Activated T-helper 17 cell treated with anti-CD3 and anti-CD28 coated beads, Interleukin-2, amount 50 U/mL, for 72 hours (primary cell): ENCODE measurements around the gene AKT2. TPM values are rescaled to one million over a fixed set of nuclear protein-coding genes. Genes with fewer than 3 reads are reported as not detected.
A peak's percentile ranks its signal among the peaks of the same experiment; 100 is the strongest.

Experiments
- ATAC-seq: fragments of 150-1000 bp; cut with Tn5 transposase; replicated peaks from 2 replicates; pipeline ENCODE4 v1.10.0; 2021; ENCODE audit warnings: mild to moderate bottlenecking, moderate library complexity
- H3K27ac Mint-ChIP-seq: one replicate; pipeline ENCODE4 v1.8.0; 2022; ENCODE audit warnings: mixed read lengths
- H3K27me3 Mint-ChIP-seq: one replicate; pipeline ENCODE4 v1.8.0; 2022; ENCODE audit warnings: mixed read lengths
- H3K36me3 Mint-ChIP-seq: one replicate; pipeline ENCODE4 v1.8.0; 2022; ENCODE audit warnings: low read depth, mild to moderate bottlenecking, mixed read lengths
- H3K4me1 Mint-ChIP-seq: one replicate; pipeline ENCODE4 v1.8.0; 2022; ENCODE audit warnings: mixed read lengths
- H3K4me3 Mint-ChIP-seq: one replicate; pipeline ENCODE4 v1.8.0; 2022; ENCODE audit warnings: mild to moderate bottlenecking, mixed read lengths
- H3K9me3 Mint-ChIP-seq: one replicate; pipeline ENCODE4 v1.8.0; 2022; ENCODE audit warnings: mixed read lengths
- total RNA-seq, 2 donors: library from RNA; stranded (reverse); gene quantifications; one replicate each; pipeline ENCODE4 v1.2.3, GENCODE V29; 2022

Gene AKT2
- total RNA-seq, 2 donors from 2014 or later = 123 to 163 TPM

DNA sequence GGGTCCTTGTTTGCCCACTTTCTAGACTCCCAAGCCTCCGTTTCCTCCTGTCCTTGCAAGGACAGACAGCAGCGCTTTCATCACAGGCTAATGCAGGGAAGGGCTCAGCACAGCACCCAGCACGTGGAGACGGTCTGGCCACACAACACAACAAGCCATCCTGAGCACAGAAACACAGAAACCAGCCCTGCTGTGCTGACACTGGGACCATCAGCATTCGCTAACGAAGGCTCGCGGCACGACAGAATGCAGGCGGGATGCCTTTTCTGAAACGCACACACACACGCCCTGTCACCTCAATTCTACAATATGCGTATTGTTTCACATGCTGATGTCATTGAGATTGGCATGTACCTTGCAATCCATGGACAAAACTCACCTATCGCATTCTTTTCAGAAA, 12.9 kb downstream of the AKT2 start:
- no peak overlapping the region for H3K27ac Mint-ChIP-seq
- no peak for ATAC-seq
- no peak overlapping the region for H3K4me3 Mint-ChIP-seq
- H3K4me1 Mint-ChIP-seq = peaks cover 43% of the 10 kb centered on the region
- H3K27me3 Mint-ChIP-seq = no peaks in the 10 kb centered on the region
- H3K36me3 Mint-ChIP-seq = peaks cover 39% of the 10 kb centered on the region
- H3K9me3 Mint-ChIP-seq = no peaks in the 10 kb centered on the region

DNA sequence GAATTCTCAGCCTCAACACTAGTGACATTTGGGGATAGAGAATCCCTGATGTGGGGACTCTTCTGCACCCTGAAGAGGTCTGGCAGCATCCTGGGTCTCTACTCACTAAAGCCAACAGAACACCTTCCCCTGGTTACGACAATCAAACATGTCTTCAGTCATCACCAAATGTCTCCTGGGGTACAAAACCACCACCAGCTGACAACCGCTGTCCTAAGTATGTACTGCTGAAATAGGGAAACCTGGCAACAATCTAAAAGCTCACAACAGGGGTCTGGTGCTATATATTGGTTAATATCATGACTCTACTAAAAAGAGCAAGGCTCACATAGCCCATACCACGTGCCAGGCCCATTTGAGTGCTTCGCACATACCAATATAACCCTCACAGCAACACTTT, 13.4 kb downstream of the AKT2 start:
- no peak for ATAC-seq
- Mint-ChIP-seq H3K4me1 (peaks cover 45% of the 10 kb centered on the region), H3K9me3 (no peaks in the 10 kb centered on the region), H3K27me3 (no peaks in the 10 kb centered on the region), H3K4me3 (no peak overlapping the region), H3K36me3 (peaks cover 41% of the 10 kb centered on the region), H3K27ac (no peak overlapping the region)

DNA sequence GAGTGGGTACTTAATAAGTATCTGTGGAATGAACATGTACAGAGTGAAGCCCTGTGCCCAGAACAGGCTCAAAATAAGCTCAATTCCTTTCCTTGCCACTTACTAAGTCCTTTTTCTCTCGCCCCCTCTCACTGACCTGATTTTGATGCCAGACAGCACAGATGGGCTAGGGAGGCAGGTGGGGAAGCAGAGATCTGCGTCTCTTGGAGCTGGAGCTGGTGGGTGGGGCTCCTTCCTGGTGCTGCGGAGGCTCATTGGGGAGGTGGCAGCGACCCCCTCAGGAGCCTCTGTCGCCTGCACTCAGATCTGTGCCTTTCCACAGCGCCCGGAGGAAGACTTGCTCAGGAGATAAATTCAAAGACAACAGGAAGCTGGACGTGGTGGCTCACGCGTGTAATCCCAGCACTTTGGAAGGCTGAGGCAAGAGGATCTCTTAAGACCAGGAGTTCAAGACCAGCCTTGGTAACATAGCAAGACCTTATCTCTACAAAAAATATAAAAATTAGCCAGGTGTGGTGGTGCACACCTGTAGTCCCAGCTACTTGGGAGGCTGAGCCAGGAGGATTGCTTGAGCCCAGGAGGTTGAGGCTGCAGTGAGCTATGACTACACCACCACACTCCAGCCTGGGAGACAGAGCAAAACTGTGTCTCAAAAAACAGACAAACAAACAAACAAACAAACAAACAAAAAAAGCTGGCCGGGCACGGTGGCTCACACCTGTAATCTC, 14.6 kb downstream of the AKT2 start:
- no peaks in the 10 kb centered on the region for H3K9me3 Mint-ChIP-seq
- H3K27ac Mint-ChIP-seq = no peak overlapping the region
- peaks cover 46% of the 10 kb centered on the region for H3K36me3 Mint-ChIP-seq

DNA sequence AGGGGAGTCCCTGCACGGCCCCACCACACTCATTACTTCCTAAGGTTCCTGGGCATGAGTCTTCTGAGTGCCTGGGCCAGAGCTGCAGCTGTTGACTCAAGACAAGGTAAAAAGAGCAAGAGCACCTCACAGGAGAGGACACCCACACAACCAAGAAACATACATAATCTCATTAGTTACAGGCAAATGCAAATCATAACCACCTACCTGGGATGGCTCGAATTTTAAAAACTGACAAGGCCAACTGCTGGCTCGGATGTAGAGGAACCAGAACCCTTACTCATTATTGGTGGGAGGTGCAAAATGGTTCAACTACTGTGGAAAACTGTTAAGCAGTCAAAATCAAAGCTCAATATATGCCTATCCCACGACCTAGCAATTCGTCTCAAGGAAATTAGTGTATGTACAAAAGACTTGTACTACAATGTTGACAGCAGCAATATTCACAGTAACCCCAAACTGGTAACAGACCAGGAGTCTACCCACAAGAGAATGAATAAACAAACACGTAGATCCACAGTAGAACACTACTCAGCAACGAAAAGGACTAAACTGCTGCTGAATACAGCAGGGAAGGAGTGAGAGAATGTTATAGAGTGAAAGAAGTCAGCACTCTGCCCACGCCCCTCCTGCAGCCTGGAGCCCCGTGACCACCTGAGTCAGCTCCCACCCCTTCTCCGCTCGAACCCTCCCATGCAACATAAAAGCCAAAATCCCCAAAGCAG, 15.8 kb downstream of the AKT2 start:
- ATAC-seq = no peak
- Mint-ChIP-seq H3K36me3 (peaks cover 55% of the 10 kb centered on the region), H3K4me3 (no peak overlapping the region), H3K27ac (peak overlapping the region; percentile 32), H3K9me3 (no peaks in the 10 kb centered on the region), H3K4me1 (peaks cover 41% of the 10 kb centered on the region), H3K27me3 (no peaks in the 10 kb centered on the region)

More for the DNA sequence above, 14.6 kb downstream of the AKT2 start:
- ATAC-seq = no peak
- Mint-ChIP-seq H3K27me3 (no peaks in the 10 kb centered on the region), H3K4me3 (no peak overlapping the region), H3K4me1 (peaks cover 45% of the 10 kb centered on the region)

DNA sequence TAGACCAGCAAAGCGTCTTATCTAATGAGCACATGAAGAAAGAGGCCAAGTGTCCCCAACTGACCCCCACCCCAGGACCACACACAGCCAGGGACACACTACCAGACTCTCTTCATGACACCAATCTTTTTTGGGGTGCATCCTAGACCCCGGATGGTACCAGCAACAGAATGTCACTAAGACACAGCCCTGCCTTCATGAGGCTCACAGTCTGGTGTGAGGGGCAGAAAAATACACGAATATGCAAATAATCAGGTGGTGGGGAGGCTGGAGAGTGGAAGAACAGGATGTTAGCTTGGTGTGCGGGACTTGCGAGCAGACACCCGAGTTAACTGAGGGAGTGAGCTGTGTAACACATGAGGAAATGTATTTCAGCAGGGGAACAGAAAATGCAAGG, 17.5 kb downstream of the AKT2 start:
- Mint-ChIP-seq H3K9me3 (no peaks in the 10 kb centered on the region), H3K27ac (peak overlapping the region; percentile 18), H3K27me3 (no peaks in the 10 kb centered on the region), H3K4me1 (peaks cover 32% of the 10 kb centered on the region), H3K36me3 (peaks cover 61% of the 10 kb centered on the region), H3K4me3 (no peak overlapping the region)
- no peak for ATAC-seq

DNA sequence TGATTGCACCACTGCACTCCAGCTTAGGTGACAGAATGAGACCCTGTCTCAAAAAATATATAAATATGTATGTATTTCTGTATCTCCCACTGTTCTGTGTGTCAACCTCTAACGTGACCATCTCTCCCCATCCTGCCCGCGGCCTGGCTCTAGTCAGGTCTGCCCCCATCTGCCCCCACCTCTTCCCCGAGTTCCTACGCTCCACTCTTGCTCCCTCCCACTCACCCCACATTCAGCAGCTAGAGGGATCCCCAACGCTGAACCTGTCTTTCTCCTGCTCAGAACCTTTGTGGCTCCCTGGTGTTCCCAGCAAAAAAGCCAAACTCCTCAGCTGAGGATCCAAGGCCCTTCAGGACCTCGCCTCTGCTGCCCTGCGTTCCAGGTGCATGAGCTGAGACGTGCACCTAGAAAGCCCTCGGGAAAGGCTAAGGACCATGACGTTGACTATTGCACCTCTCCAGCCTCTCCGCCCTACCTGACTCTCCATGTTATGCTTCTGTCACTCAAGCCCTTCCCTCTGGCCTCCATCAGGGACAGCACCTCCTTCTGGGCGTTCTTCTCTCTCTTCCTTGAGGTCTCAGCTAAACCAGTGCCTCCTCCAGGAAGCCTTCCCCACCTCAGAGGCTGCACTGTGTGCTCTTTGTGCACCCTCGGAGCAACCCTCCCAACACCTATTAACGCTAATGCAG, 18.1 kb downstream of the AKT2 start:
- H3K4me1 Mint-ChIP-seq = peaks cover 26% of the 10 kb centered on the region

DNA sequence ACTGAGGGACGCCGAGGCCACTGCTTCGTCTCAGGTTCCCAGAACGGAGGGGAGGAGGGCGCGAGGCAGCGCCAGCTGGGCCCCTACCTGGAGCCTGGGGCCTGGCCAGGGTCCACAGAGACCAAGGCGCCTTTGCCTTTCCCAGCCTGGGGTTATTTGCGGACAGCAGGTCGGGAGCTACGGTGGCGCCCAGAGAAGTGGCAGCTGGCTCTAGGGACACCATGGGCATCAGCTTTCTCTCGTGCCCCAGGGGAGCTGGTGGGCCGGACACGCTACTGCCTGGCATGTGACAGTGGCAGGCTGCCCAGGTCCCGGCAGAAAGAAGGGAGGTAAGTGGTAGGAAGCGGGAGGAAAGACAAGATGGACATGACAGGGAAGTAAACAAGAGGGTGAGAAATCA, 19.0 kb downstream of the AKT2 start:
- Mint-ChIP-seq H3K36me3 (peaks cover 69% of the 10 kb centered on the region), H3K4me1 (peaks cover 29% of the 10 kb centered on the region), H3K4me3 (no peak overlapping the region), H3K27me3 (no peaks in the 10 kb centered on the region), H3K27ac (no peak overlapping the region), H3K9me3 (no peaks in the 10 kb centered on the region)
- no peak for ATAC-seq

More for the DNA sequence above, 18.1 kb downstream of the AKT2 start:
- peak overlapping the region; percentile 18 for H3K27ac Mint-ChIP-seq
- no peak for ATAC-seq
- H3K4me3 Mint-ChIP-seq = no peak overlapping the region
- no peaks in the 10 kb centered on the region for H3K27me3 Mint-ChIP-seq
- H3K36me3 Mint-ChIP-seq = peaks cover 61% of the 10 kb centered on the region
- no peaks in the 10 kb centered on the region for H3K9me3 Mint-ChIP-seq

DNA sequence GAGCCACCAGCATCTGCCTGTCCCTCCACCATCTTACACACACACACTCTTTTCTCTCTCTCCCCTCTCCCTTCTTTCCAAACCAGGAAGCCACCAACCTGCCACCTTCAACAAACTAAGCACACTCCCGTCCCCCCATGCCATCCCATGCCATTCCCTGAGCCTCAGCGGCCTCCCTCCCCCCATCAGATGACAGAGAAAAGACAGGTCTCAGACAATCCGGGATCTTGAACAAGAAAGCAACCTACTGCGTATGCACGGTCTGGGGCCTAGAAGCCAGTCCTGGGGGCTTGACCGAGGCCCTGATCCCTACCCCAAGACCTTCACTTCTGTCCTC, 19.4 kb downstream of the AKT2 start:
- no peak overlapping the region for H3K4me3 Mint-ChIP-seq
- no peak for ATAC-seq

DNA sequence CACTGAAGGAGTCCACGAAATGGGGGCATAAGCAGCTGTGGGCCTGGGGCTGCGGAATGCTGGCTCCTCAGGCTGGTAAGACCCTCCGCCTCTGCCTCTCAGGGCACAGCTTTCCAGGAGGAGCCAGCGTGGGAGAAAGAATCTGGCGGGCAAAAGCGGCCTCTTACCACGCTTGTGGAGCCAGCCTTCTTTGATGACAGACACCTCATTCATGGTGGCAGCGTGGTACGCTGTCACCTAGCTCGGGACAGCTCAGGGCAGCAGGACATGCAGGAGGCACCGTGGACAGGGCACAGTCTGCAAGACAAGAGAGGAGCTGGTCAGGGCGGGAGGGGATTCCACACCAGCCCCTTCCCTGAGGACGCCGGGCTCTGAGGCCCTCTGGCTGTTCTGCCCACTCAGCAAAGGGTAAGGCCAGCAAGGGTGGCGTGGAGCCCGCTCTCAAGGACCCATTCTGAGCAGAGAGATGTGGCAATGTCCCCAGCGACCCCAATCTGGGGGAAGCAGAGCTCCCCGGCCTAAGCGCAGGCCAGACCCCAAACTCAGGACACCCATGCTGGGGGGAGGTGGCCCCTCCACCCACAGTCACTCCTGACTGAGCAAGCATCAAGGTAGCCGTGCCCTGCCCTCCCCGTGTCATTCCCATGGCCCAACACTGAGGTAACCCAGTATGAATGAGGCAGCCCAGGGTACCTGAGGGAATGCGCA, 19.9 kb downstream of the AKT2 start:
- Mint-ChIP-seq H3K36me3 (peaks cover 69% of the 10 kb centered on the region), H3K4me1 (peaks cover 28% of the 10 kb centered on the region), H3K27ac (no peak overlapping the region), H3K27me3 (no peaks in the 10 kb centered on the region), H3K9me3 (no peaks in the 10 kb centered on the region), H3K4me3 (no peak overlapping the region)
- no peak for ATAC-seq

More for the DNA sequence above, 19.4 kb downstream of the AKT2 start:
- Mint-ChIP-seq H3K9me3 (no peaks in the 10 kb centered on the region), H3K36me3 (peaks cover 69% of the 10 kb centered on the region), H3K27me3 (no peaks in the 10 kb centered on the region), H3K4me1 (peaks cover 29% of the 10 kb centered on the region), H3K27ac (no peak overlapping the region)

DNA sequence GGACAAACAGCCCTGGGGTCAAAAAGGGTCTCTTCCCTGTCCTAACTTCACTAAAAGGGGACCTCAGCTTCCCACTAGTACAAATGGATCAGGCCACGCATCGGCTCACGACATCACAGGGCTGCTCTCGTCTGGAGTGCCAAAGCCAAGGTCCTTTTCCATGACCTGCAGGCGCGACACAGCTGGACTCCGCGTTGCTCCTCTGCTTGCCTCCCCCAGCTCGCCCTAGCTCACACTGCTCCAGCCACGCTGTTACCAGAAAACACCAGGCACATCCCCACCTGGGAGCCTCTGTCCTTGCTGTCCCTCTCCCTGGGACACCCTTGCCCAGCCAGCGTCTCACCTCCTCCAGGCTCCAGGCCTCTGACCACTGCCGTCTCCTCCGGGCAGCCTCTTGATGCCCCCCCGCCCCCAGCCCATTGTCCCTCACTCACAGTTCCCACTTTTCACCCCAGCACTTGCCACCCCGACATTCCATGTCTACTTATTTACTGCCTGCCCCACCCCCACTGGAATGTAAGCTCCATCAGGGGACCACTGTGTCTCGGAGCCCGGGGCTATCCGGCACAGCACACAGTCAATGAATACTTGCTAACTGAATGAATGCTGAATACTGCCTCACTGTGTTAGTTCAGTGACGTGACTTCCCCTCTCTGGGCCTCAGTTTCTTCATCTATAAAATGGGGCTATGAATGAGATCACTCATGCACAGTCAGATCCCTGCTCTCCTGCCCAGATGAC, 20.7 kb downstream of the AKT2 start:
- Mint-ChIP-seq H3K27ac (no peak overlapping the region), H3K27me3 (no peaks in the 10 kb centered on the region), H3K9me3 (no peaks in the 10 kb centered on the region), H3K36me3 (peaks cover 63% of the 10 kb centered on the region), H3K4me1 (peaks cover 21% of the 10 kb centered on the region), H3K4me3 (no peak overlapping the region)
- no peak for ATAC-seq

DNA sequence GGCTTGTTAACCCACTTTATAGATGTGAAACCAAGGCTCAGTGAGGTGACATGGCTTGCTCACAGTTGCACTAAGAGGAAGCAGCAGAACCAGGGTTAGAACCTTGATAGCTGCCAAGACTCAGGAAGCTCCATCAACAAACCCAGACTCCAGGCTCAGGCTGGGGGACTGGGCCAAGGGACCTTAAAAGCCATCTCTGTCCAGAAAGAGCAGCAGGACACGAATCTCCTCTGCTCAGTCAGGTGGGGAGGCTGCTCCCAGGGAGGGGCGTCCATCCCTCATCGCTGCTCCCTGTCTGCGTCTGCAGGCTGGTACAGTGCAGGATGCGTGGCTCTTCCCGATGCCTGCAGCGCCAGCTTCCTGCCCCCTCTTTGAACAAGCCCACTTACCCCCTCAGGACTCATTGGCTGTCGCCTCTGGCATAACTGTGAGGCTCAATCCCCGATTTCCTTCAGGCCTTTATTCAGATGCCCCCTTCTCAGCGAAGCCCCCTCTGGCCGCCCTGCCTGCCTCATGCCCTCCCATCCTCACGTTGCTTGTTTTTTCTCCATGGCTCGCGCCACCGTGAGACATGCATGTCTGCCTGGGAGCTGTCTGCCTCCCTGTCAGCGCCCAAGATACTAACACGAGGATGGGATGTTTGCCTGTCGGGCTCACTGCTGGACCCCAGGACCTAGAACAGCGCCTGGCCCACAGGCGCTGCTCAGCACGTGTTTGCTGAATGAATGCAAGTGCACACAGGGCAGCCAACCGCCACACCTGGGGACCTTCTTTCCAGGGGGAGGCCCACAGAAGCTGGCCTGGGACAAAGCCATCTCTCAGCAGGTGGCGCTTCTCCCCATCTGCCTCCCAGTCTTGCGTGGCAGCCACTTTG, 21.5 kb downstream of the AKT2 start:
- peaks cover 15% of the 10 kb centered on the region for H3K4me1 Mint-ChIP-seq
- no peak overlapping the region for H3K4me3 Mint-ChIP-seq
- ATAC-seq = no peak
- no peak overlapping the region for H3K27ac Mint-ChIP-seq
- H3K9me3 Mint-ChIP-seq = no peaks in the 10 kb centered on the region
- peaks cover 55% of the 10 kb centered on the region for H3K36me3 Mint-ChIP-seq
- H3K27me3 Mint-ChIP-seq = no peaks in the 10 kb centered on the region

DNA sequence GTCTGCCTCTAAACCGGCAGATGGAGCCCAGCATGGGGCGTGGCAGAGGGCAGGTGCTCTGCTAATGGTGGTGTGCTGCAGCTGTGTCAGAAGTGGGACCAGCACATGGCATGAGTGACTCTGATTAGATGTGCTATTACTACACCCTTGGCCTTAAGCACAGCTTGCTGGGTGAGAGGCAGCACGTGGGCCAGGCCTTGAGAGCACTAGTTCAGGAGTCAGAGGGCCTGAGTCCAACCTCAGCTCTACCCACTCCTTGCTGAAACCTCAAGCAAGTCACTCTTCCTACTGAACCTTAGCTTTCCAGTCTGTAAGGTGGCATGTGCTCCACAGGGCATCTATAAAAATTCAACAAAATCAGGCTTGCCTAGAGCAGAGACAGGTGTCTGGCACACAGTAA, 22.7 kb downstream of the AKT2 start:
- Mint-ChIP-seq H3K4me1 (peaks cover 13% of the 10 kb centered on the region), H3K36me3 (peaks cover 53% of the 10 kb centered on the region), H3K27me3 (no peaks in the 10 kb centered on the region), H3K4me3 (no peak overlapping the region), H3K9me3 (no peaks in the 10 kb centered on the region), H3K27ac (no peak overlapping the region)
- no peak for ATAC-seq

DNA sequence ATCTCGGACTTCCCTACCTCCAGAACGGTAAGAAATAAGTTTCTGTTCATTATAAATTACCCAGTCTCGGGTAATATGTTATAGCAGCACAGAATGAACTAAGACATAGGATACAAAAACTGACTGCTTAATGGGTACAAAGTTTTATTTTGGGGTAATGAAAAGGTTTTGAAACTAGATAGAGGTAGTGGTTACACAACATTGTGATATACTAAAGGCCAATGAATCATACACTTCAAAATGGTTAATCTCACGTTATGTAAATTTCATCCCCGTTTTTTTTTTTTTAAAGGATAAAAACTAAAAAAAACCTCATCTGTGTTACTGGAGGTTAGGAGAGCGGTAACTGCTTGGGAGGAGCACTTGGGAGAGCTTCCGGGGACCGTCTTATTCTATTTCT, 23.5 kb downstream of the AKT2 start:
- Mint-ChIP-seq H3K4me3 (no peak overlapping the region), H3K36me3 (peaks cover 51% of the 10 kb centered on the region), H3K9me3 (no peaks in the 10 kb centered on the region), H3K4me1 (peaks cover 9% of the 10 kb centered on the region), H3K27ac (peak overlapping the region; percentile 38), H3K27me3 (no peaks in the 10 kb centered on the region)
- ATAC-seq = no peak
